BJ (cell line): Measurements from ENCODE around the gene ABCG1. TPM values are rescaled to one million over a fixed set of nuclear protein-coding genes. Genes with fewer than 3 reads are reported as not detected.

Experiments used
- CTCF ChIA-PET: fragments of 350-600 bp; formaldehyde crosslinking; extraction: SDS; loops from one replicate; lab custom pipeline; 2021; ENCODE audit warnings: antibody characterized with exemption, inconsistent platforms; lab: Yijun Ruan, JAX
- POLR2A ChIA-PET: fragments of 300-600 bp; sonication (Branson Sonifier 250); formaldehyde crosslinking; extraction: SDS; loops from one replicate; lab custom pipeline; 2021; ENCODE audit warnings: antibody characterized with exemption; lab: Charles Lee
- DNase-seq: peaks from one replicate; pipeline ENCODE4 v3.0.0-alpha.2; 2011; ENCODE audit warnings: low read depth
- H3K27me3 ChIP-seq: 2 replicates; pipeline ENCODE4 v1.6.0; 2011; ENCODE audit warnings: low read length; ENCODE audit not compliant: control insufficient read depth, insufficient read depth
- H3K36me3 ChIP-seq: 2 replicates; pipeline ENCODE4 v1.5.1; 2011; ENCODE audit warnings: low read length; ENCODE audit not compliant: control insufficient read depth, insufficient read depth
- H3K4me3 ChIP-seq: 2 replicates; pipeline ENCODE4 v1.5.1; 2011; ENCODE audit warnings: low read depth, mild to moderate bottlenecking, control low read depth, low read length
- CTCF ChIP-seq: IDR thresholded peaks from 2 replicates; pipeline ENCODE4 v1.5.1; 2011; ENCODE audit warnings: low read depth, mild to moderate bottlenecking, control low read depth, inconsistent platforms, low read length, moderate library complexity; ENCODE audit not compliant: insufficient read depth
- polyA plus RNA-seq: library from polyadenylated mRNA; depleted of rRNA; stranded (reverse); fragments of >200 nt; gene quantifications from 2 replicates; pipeline ENCODE4 v1.2.3, GENCODE V29; 2011

Gene ABCG1
- polyA plus RNA-seq, 1 experiment: 0.29 TPM

- ChIA-PET CTCF (interaction anchor here (2.3 kb wide), 1 partner anchor 50 kb away, joined by 5 read pairs; no protein-coding TSS in a partner anchor), POLR2A (no interaction called here)
- H3K36me3 ChIP-seq: no peaks in the 10 kb centered on the region
- H3K4me3 ChIP-seq: no peak overlapping the region
- peaks cover 1% of the 10 kb centered on the region for H3K27me3 ChIP-seq
- no peak for TF ChIP-seq CTCF
- DNase-seq: no peak
Measured at GRCh38 chr21:42208801-42209490, 10.0 kb upstream of the ABCG1 start.

GRCh38 chr21:42209801-42210479, 9.0 kb upstream of the ABCG1 start:
- no peak for TF ChIP-seq CTCF
- Histone ChIP-seq H3K4me3 (no peak overlapping the region), H3K27me3 (peaks cover 1% of the 10 kb centered on the region), H3K36me3 (no peaks in the 10 kb centered on the region)
- ChIA-PET CTCF (interaction anchor here (2.3 kb wide), 1 partner anchor 49 kb away, joined by 5 read pairs; no protein-coding TSS in a partner anchor), POLR2A (no interaction called here)
- no peak for DNase-seq

- no peak for TF ChIP-seq CTCF
- H3K27me3 ChIP-seq: peaks cover 6% of the 10 kb centered on the region
- no peaks in the 10 kb centered on the region for H3K36me3 ChIP-seq
- no peak overlapping the region for H3K4me3 ChIP-seq
- no peak for DNase-seq
- CTCF ChIA-PET: no interaction called here
- POLR2A ChIA-PET: no interaction called here
Measured at GRCh38 chr21:42212266-42212665, 6.7 kb upstream of the ABCG1 start.

- ChIA-PET CTCF (no interaction called here), POLR2A (no interaction called here)
- Histone ChIP-seq H3K36me3 (no peaks in the 10 kb centered on the region), H3K27me3 (peaks cover 9% of the 10 kb centered on the region), H3K4me3 (no peak overlapping the region)
- no peak for TF ChIP-seq CTCF
- DNase-seq: no peak
Measured at GRCh38 chr21:42213082-42213774, 5.7 kb upstream of the ABCG1 start.
